AG09319 (cell line): ENCODE data around the gene HSD17B11.

Source experiments
- DNase-seq: peaks from one replicate; pipeline ENCODE4 v3.0.0-alpha.2; 2010; ENCODE audit warnings: low read depth; ENCODE audit errors: extremely low read depth
- TF ChIP-seq, protein P1 (sequence below): IDR thresholded peaks from 2 replicates; pipeline ENCODE4 v1.5.1; 2011; ENCODE audit warnings: low read depth, mild to moderate bottlenecking, inconsistent platforms, low read length, moderate library complexity

Gene HSD17B11

GRCh38 chr4:87363552-87363951 is 27.4 kb downstream of the HSD17B11 start:
- no peak for DNase-seq
- TF ChIP-seq, protein P1, sequence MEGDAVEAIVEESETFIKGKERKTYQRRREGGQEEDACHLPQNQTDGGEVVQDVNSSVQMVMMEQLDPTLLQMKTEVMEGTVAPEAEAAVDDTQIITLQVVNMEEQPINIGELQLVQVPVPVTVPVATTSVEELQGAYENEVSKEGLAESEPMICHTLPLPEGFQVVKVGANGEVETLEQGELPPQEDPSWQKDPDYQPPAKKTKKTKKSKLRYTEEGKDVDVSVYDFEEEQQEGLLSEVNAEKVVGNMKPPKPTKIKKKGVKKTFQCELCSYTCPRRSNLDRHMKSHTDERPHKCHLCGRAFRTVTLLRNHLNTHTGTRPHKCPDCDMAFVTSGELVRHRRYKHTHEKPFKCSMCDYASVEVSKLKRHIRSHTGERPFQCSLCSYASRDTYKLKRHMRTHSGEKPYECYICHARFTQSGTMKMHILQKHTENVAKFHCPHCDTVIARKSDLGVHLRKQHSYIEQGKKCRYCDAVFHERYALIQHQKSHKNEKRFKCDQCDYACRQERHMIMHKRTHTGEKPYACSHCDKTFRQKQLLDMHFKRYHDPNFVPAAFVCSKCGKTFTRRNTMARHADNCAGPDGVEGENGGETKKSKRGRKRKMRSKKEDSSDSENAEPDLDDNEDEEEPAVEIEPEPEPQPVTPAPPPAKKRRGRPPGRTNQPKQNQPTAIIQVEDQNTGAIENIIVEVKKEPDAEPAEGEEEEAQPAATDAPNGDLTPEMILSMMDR: no peak

DNA sequence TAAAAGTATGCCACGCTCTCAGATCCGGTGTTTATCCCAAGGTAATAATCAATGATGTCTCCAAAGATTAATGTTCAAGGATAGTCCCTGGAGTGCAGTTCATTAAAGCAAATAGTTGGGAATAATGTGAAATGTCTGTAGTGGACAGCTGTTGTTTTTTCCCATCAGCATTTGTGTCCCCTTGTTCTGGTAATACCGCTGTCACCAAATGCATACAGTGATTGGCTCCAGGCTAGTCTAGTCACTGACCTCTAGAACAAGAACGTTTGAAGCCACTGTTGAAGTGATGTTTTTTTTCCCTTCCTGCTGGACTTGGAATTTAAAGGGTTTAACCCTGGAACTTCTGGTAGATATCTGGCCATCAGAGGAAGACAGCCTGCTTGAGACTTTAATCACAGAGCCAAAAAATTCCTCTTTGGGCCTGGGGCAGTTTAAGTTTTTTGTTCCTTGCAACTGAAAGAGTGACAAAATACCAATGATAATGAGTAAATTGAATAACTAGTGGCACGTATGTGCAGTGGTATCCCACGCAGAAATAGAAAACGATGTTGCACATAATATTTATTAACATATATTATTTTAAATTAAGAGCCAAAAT is 30.6 kb downstream of the HSD17B11 start:
- no peak for DNase-seq
- TF ChIP-seq, protein P1: no peak

DNA sequence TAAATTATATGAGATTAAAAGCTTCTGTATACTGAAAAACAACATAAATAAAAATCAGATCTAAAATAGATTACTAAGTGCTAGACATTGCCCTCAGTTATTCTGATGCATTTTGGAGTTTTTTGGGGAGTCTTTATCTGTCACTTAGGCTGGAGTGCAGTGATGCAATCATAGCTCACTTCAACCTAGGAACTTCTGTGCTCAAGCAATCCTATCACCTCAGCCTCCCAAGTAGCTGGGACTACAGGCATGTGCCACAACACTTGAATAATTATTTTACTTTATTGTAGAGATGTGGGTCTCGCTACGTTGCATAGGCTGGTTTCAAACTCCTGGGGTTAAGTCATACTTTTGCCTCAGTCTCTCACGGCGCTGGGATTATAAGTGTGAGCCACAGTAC is 31.7 kb downstream of the HSD17B11 start:
- TF ChIP-seq, protein P1: no peak
- DNase-seq: no peak

GRCh38 chr4:87356832-87357526 is 34.0 kb downstream of the HSD17B11 start:
- TF ChIP-seq, protein P1: no peak
- no peak for DNase-seq

DNA sequence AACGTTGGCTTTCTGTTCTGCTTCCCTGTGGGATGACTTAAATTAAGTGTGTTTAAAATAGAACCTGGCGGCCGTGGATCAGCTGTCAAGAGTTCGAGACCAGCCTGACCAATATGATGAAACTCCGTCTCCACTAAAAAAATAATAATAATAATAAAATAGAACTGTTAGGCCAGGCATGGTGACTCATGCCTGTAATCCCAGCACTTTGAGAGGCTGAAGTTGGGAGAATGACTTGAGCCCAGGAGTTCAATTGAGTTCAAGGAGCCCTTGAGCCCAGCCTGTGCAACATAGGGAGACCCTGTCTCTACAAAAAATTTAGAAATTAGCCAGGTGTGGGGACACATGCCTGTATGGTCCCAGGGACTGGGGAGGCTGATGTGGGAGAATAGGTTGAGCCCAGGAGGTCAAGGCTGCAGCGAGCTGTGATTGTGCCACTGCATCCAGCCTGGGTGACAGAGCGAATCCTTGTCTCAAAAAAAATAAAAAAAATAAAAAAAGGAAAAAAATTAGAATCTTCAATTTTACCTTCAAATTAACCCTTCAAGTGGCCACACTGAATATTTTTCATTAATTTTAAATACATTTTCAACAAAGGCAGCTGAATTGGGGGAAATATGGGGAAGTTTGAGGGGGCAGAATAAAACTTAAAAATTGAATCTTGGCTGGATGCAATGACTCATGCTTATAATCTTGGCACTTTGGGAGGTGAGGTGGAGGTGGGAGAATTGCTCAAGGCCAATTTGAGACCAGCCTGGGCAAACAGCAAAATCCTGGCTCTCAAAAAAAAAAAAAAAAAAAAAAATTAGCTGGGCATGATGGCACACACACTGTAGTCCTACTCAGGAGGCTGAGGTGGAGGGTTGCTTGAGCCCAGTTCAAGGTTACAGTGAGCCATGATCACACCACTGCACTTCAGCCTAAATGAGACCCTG is 36.6 kb downstream of the HSD17B11 start:
- TF ChIP-seq, protein P1: no peak
- no peak for DNase-seq

GRCh38 chr4:87353592-87353991 is 37.4 kb downstream of the HSD17B11 start:
- TF ChIP-seq, protein P1: peak; percentile 62
- no peak for DNase-seq

DNA sequence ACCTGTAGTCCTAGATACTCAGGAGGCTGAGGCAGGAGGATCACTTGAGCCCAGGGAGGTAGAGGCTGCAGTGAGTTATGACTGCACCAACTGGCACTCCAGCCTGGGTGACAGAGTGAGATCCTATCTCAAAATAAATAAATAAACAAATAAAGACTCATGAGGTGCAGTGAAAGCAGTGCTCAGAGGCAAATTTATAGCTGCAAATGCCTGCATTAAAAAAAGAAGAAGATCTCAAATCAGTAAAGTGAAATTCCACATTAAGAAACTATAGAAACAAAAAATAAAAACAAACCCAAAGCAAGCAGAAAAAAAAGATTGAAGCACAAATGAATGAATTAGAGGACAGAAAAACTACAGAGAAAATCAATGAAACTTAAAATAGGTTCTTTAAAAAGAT is 45.8 kb downstream of the HSD17B11 start:
- TF ChIP-seq, protein P1: no peak
- DNase-seq: no peak
